HEK293T (cell line): Measurements from ENCODE around the gene DZANK1.
A peak's percentile ranks its signal among the peaks of the same experiment; 100 is the strongest.

Experiments
- ARNT ChIP-seq: fragments of 450-650 bp; IDR thresholded peaks from 2 replicates; pipeline ENCODE4 v1.6.1; 2017; ENCODE audit warnings: mild to moderate bottlenecking
- BHLHE40 ChIP-seq: fragments of 450-650 bp; IDR thresholded peaks from 2 replicates; pipeline ENCODE4 v1.6.1; 2016; ENCODE audit warnings: mild to moderate bottlenecking, moderate library complexity, borderline replicate concordance
- CTBP1 ChIP-seq: fragments of 450-650 bp; IDR thresholded peaks from 2 replicates; pipeline ENCODE4 v1.6.1; 2016; ENCODE audit warnings: borderline replicate concordance
- ELF4 ChIP-seq: fragments of 450-650 bp; IDR thresholded peaks from 2 replicates; pipeline ENCODE4 v1.6.1; 2017; ENCODE audit warnings: antibody characterized with exemption
- FOXK2 ChIP-seq: fragments of 450-650 bp; IDR thresholded peaks from 2 replicates; pipeline ENCODE4 v1.6.1; 2016; ENCODE audit warnings: mild to moderate bottlenecking
- FOXM1 ChIP-seq: fragments of 450-650 bp; IDR thresholded peaks from 2 replicates; pipeline ENCODE4 v1.6.1; 2017; ENCODE audit warnings: mild to moderate bottlenecking, borderline replicate concordance
- LEF1 ChIP-seq: fragments of 450-650 bp; IDR thresholded peaks from 2 replicates; pipeline ENCODE4 v1.6.1; 2017; ENCODE audit warnings: mild to moderate bottlenecking, borderline replicate concordance
- NFRKB ChIP-seq: fragments of 450-650 bp; IDR thresholded peaks from 2 replicates; pipeline ENCODE4 v1.6.1; 2016; ENCODE audit warnings: mild to moderate bottlenecking, moderate library complexity
- PKNOX1 ChIP-seq: fragments of 450-650 bp; IDR thresholded peaks from 2 replicates; pipeline ENCODE4 v1.6.1; 2016
- SP1 ChIP-seq: fragments of 450-650 bp; IDR thresholded peaks from 2 replicates; pipeline ENCODE4 v1.6.1; 2017
- SUZ12 ChIP-seq: fragments of 450-650 bp; IDR thresholded peaks from 2 replicates; pipeline ENCODE4 v1.6.1; 2016; ENCODE audit warnings: mild to moderate bottlenecking
- TARDBP ChIP-seq: fragments of 450-650 bp; IDR thresholded peaks from 2 replicates; pipeline ENCODE4 v1.6.1; 2016

DNA sequence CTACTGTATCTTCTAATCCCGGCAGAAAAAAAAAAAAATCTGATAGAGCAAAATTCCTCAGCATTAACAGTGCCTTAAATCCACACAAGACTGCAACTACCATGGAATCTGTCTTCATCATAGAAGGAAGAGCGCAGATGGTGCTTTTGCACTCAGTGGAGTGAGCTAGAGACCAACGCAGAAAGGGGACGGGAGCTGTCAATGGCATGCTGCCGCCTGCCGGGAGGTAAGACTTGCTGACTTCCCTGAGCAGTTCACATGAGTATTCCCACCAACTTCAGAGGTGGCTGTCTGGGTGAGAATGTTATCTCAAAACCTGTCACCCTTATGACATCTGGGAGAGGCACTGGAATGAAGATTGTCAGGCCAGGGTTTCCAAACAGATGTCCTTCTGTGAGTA is 35.6 kb downstream of the DZANK1 start:
- 0 out of 2 replicates have a peak, but pooled peaks have one; percentile 3 for TF ChIP-seq PKNOX1
- TF ChIP-seq SP1: no peak
- TF ChIP-seq TARDBP: no peak
- no peak for TF ChIP-seq LEF1
- no peak for TF ChIP-seq FOXM1
- TF ChIP-seq BHLHE40: no peak
- TF ChIP-seq FOXK2: no peak
- no peak for TF ChIP-seq ARNT
- no peak for TF ChIP-seq ELF4
- no peak for TF ChIP-seq SUZ12
- no peak for TF ChIP-seq CTBP1
- TF ChIP-seq NFRKB: no peak
